ENCODE results near the gene MVD.

The MVD gene

GRCh38 chr16:88605186-88606147 is 57.4 kb downstream of the MVD start:
- DNase-seq (ENCODE audit: low read depth) = no peak

GRCh38 chr16:88602091-88602490 is 60.8 kb downstream of the MVD start:
- DNase-seq (ENCODE audit: low read depth) = no peak

All from GM04503 (cell line).